Kidney epithelial cell (primary cell): Measurements from ENCODE around the gene EP400. TPM values are rescaled to one million over a fixed set of nuclear protein-coding genes. Genes with fewer than 3 reads are reported as not detected.

Source experiments
- DNase-seq: peaks from one replicate; pipeline ENCODE4 v3.0.0-alpha.2; 2010; ENCODE audit warnings: low read depth
- H3K27me3 ChIP-seq: 2 replicates; pipeline ENCODE4 v1.6.0; 2011; ENCODE audit warnings: low read length; ENCODE audit not compliant: control insufficient read depth, insufficient read depth
- H3K36me3 ChIP-seq: 2 replicates; pipeline ENCODE4 v1.5.1; 2011; ENCODE audit warnings: low read length; ENCODE audit not compliant: control insufficient read depth, insufficient read depth
- H3K4me3 ChIP-seq: 2 replicates; pipeline ENCODE4 v1.5.1; 2011; ENCODE audit warnings: low read depth, mild to moderate bottlenecking, control low read depth, low read length
- total RNA-seq: library from RNA; depleted of rRNA; stranded (reverse); fragments of >200 nt; gene quantifications from 2 replicates; pipeline ENCODE4 v1.2.3, GENCODE V29; 2015
- TF ChIP-seq, protein P1 (sequence below): IDR thresholded peaks from 2 replicates; pipeline ENCODE4 v1.5.1; 2011; ENCODE audit warnings: mild to moderate bottlenecking, moderate library complexity, low read length, control low read depth, inconsistent platforms; ENCODE audit not compliant: insufficient read depth, poor library complexity, severe bottlenecking

EP400 gene
- total RNA-seq, 1 donor from 2014 or later, result 21.4 TPM

DNA sequence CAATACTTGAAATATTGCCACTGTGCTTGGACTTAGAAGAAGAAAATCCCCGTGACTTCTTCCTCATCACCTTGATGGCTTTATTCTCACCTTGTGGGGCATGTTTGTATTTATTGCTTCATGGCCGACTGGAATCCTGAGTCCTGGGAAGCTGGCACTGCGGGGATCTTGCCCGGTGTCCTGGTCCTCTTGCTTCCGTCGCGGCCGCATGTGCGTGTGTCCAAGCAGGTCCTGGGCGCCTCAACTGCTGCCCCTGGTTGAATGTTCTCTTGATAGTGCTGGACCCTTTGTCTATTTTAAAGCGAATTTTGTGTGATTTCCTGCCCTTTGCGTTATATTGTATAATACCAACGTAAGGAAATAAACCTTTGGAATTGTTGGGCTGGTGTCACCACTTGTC is 27.0 kb upstream of the EP400 start:
- TF ChIP-seq, protein P1, sequence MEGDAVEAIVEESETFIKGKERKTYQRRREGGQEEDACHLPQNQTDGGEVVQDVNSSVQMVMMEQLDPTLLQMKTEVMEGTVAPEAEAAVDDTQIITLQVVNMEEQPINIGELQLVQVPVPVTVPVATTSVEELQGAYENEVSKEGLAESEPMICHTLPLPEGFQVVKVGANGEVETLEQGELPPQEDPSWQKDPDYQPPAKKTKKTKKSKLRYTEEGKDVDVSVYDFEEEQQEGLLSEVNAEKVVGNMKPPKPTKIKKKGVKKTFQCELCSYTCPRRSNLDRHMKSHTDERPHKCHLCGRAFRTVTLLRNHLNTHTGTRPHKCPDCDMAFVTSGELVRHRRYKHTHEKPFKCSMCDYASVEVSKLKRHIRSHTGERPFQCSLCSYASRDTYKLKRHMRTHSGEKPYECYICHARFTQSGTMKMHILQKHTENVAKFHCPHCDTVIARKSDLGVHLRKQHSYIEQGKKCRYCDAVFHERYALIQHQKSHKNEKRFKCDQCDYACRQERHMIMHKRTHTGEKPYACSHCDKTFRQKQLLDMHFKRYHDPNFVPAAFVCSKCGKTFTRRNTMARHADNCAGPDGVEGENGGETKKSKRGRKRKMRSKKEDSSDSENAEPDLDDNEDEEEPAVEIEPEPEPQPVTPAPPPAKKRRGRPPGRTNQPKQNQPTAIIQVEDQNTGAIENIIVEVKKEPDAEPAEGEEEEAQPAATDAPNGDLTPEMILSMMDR, result no peak
- H3K27me3 ChIP-seq, result no peaks in the 10 kb centered on the region
- no peak for DNase-seq
- H3K4me3 ChIP-seq, result no peak overlapping the region
- peaks cover 1% of the 10 kb centered on the region for H3K36me3 ChIP-seq

DNA sequence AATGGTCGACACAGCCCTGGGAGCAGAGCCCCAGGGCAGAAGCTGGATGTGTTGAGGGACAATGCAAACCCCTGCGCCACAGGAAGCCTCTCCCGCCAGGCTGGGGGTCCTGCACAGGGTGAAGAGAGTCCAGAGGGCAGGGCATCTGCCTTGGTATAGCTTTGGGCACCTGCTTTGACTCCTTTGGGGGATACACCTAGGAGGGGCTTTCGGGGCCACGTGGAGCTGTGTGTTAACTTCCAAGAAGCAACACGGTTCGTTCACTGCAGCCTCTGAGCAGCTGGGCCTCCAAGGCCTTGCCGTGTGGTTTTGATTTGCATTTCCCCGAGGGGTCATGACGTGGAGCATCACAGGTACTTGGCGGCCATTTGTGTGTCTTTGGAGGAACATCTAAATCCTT is 26.5 kb upstream of the EP400 start:
- TF ChIP-seq, protein P1, result no peak
- Histone ChIP-seq H3K4me3 (no peak overlapping the region), H3K27me3 (no peaks in the 10 kb centered on the region), H3K36me3 (peaks cover 1% of the 10 kb centered on the region)
- DNase-seq, result no peak

DNA sequence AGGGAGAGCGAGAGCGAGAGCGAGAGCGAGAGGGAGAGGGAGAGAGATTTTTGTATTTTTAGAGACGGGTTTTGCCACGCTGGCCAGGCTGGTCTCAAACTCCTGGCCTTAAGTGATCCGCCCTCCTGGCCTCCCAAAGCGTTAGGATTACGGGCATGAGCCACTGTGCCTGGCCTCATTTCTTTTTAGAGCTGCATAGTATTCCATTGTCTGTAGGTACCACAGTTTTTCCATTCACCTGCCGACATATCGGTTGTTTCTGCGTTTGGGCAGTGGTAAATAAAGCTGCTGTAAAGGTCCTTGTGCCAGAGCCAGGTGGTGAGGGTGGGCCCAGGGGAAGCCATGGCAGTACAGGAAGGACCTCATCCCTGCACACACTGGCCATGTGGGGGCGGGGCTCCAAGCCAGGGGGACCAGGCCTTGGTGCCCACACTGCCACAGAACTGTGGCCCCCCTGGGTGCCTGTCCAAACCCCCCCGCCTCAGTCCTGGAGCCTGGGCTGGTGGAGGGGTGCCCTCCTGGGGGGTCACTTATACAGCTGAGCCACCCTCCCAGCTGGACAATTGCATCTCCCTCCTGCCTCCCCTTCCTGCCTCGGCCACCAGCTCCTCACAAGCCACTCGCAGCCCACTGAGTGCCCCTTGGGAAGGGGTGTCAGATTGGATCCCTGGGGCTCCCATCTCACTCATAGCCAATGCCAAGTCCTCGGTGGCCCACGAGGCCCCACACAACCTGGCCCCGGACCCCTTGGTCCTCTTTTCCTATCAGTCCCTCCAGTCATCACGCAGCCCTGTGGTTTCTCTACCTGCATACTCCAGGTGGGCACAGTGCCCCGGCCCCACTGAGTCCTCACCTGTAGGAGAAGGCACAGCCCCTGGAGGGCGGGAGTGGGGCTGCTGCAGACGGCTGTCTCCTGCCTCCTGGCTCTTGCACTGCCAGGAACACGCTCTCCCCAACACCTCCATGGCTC is 22.3 kb upstream of the EP400 start:
- H3K4me3 ChIP-seq, result no peak overlapping the region
- H3K27me3 ChIP-seq, result no peaks in the 10 kb centered on the region
- TF ChIP-seq, protein P1, result no peak
- DNase-seq, result no peak
- peaks cover 1% of the 10 kb centered on the region for H3K36me3 ChIP-seq

DNA sequence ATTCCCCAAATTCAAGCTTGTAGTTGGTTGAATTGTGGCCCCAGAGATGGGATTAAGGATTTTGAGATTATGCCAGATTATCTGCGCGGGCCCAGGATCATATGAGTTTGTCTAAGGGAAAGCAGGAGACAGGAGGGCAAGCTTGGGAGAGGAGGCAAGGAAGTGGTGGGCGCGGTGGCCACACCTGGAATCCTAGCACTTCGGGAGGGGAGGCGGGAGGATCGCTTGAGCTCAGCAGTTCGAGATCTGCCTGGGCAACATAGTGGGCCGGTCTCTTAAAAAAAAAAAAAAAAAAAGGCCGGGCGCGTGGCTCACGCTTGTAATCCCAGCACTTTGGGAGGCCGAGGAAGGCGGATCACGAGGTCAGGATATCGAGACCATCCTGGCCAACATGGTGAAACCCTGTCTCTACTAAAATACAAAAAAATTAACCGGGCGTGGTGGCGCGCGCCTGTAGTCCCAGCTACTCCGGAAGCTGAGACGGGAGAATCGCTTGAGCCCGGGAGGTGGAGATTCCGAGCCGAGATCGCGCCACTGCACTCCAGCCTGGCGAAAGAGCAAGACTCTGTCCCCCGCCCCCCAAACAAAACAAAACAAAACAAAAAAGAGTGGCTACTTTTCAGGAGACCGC is 21.5 kb upstream of the EP400 start:
- Histone ChIP-seq H3K4me3 (peak overlapping the region; percentile 64), H3K27me3 (no peaks in the 10 kb centered on the region), H3K36me3 (peaks cover 3% of the 10 kb centered on the region)
- TF ChIP-seq, protein P1, result no peak
- no peak for DNase-seq

DNA sequence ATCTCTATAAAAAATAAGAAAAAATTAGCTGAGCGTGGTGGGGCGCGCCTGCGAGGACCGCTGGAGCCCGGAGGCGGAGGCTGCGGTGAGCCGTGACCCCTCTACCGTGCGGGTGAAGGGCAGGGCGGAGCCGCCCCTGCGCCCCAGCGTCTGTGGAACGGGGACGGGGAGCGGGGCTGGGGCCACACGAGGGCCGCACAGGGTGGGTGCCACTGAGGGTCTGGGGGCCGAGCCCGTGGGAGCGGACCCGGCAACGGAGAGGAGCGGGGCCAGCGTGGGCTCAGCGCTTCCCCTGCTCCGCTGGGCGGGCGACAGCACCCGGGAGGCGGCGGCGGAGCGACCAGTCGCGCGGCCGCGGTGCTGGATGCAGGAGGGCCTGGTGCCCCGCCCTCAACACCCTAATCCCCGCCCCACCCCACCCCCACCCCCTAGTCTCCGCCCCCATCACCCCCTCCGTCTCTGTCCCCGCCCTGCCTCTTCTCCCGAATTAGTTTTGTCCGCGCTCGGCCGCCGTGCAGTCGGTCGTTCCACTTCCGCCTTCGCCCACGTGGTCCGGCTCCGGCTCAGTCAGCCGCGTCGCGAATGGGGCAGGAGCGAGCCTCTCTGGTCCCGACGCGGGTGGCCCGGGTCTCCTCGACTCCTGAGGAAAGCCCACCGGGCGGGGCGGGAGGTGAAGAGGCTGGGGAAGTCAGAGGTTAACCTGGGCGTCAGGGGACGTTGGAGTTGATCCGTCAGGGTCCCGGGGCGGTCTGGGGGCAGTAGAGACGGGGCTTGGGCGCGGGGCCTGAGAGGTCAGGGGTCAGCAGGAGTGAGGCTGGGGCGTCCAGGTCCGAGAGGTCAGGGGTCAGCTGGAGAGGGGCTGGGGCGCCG is 20.8 kb upstream of the EP400 start, which contains the start of gene PUS1:
Gene PUS1, plus strand, starts transcription at position 566 of the 870 bp plus-strand sequence. CDS start 447 bp downstream, outside the sequence.
- DNase-seq, result peak; percentile 62
- H3K4me3 ChIP-seq, result peak within 1 kb of the TSS; percentile 96
- H3K27me3 ChIP-seq, result no peaks in the 10 kb centered on the region
- TF ChIP-seq, protein P1, result no peak
- peaks cover 3% of the 10 kb centered on the region for H3K36me3 ChIP-seq
